Measurements from ENCODE around the gene PVALB.

DNA sequence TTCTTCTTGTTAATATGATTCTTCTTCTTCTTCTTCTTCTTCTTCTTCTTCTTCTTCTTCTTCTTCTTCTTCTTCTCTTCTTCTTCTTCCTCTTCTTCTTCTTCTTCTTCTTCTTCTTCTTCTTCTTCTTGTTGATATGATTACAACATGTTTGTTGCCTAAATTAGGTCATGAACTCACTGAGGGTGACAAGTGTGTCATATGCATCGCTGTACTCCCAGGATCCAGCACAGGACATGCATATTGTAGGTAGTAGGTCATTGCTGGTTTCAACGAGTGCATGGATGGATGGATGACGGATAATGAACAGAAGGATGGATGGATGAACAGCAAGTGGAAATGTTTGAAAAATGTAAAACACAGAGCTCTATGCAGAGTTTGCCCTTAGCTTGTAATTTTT is 14.9 kb upstream of the PVALB start:
- TF ChIP-seq POLR2A (IDR thresholded peaks at IDR 0.05): no peak
- no peak for TF ChIP-seq CTCF (IDR thresholded peaks at IDR 0.05)

All from adrenal gland (tissue), 5 donors.